ENCODE results near the gene CBLN3.

The CBLN3 gene

GRCh38 chr14:24381363-24382063 lies 48.0 kb downstream of the CBLN3 start:
- no peak for DNase-seq (ENCODE audit: low spot score)

DNA sequence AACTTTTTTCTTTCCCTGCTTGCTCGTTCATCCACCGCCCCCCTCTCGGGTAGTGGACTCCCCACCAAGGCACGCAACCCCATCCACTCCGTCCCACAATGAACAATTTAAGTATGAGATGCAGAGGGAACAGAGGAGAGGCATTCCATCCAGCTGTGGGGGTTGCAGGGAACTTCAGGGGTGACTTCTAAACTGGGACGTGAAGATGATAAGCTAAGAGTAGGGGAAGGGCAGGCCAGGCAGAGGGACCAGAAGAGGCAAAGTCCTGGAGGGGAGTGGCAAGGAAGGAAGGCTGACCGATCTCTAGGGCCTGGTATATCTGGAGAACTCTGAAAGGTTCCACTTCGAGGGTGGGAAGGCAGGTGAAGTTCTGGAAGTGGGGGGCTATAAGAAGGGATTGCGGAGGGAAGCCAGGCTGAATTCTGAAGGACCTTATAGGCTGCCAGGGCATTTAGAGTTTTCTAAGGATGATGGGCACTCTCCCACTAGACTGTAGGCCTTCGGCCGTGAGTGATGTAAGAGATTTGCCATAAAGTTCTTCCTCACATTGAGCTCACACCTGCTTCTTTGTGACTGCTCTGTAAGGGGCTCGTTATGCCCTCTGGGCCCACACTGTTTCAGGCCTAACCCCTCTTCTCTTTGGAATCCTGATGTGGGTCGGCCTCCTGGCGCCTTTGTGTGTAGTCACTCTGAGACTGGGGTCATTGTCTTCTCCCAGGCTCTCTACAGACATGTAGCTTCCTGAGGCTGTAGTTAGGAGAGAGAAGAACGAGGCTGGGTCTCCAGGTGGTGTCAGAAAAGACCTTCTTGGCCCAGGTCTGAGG lies 49.3 kb downstream of the CBLN3 start:
- no peak for DNase-seq (ENCODE audit: low spot score)

DNA sequence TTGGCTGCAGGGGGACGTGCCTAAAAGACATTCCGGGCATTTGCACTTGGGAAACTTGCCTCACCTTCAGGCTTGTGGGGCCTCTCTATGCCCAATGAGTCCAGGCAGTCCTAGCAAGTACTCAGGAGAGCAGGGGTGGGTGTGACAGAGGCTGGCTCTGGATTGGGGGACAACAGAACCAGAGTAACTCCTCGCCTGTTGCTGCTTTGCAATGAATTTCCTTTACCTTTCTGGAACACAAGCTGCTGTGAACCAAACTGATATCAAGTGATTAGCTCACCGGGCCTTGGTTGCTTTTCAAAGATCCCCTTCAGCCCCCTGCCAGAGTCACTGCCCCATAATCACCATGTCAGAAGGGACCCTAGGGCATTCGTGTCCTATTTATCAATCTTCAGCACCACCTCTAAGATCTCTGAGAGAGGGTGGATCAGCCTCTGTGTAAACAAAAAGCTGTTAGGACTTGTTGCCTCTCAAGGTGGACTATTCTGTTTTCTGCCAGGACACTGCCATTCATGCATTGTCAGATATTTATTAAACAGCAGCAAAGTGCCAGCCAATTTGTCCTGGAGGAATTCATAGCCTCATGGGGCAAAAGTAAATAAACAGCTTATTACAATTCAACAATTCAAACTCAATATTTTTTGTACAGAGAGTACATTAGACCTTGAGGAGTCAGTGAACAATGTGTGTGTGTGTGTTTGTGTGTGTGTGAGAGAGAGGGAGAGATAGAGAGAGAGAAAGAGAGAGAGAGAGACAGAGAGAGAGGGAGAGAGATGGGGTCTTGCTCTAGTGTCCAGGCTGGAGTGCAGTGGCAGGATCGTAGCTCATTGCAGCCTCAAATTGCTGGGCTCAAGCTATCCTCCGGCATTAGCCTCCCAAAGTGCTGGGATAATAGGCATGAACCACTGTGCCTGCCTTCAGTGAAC lies 50.2 kb downstream of the CBLN3 start:
- DNase-seq (ENCODE audit: low spot score): no peak

DNA sequence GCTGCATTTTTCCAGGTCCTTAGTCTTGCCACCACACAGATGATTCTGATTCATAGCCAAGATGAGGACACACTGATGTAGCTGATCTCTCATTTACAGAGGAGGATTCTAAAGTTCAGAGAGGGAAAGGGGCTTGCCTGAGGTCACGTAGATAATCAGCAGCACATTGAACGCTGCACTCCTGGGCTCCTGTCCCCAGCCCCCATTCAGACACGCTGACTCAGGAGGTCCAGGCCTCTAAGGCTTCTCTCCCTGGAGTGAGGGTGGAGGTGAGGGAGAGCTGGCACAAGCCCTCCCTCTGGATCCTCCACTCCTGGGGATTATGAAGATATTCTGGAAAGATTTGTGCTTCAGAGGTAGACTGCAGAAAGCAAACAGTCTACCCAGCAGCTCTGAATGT lies 51.1 kb downstream of the CBLN3 start:
- DNase-seq (ENCODE audit: low spot score): no peak

- no peak for DNase-seq (ENCODE audit: low spot score)
Measured at GRCh38 chr14:24377657-24378056, 51.8 kb downstream of the CBLN3 start.

DNA sequence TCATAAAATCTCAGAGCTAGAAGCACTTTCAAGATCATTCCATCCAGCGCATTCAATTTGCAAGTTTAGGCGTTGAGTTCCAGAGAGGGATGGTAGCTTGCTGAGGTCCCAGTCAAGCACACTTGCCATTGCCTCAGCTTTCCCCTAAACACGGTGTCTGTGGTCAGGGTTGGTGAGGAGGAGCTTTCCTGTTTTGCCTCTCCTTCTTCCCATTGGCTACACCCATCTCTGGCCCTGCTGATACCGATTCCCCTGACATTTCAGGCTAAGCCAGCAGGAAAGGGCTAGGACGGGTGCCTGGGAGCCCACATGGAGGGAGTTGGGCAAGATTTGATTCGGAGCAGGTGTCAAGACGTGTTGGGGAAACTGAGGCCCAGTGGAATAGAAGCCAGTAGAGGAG lies 52.3 kb downstream of the CBLN3 start:
- no peak for DNase-seq (ENCODE audit: low spot score)
